ENCODE measurements around the gene TEKTIP1.

GRCh38 chr19:3535981-3536380 is 3.0 kb upstream of the TEKTIP1 start:
- TF ChIP-seq EZH2 (IDR thresholded peaks at IDR 0.05; ENCODE audit: borderline replicate concordance, low read length), result no peak
- no peak for TF ChIP-seq CTCF (conservative IDR thresholded peaks at IDR 0.05 in 1 of 2, IDR thresholded peaks at IDR 0.05 in 1 of 2; ENCODE audit: extremely low read depth in 1 of 2, insufficient read depth in 1 of 2, low read depth in 1 of 2, low read length in 2 of 2)
